K562 (cell line): ENCODE data around the gene FAM174C. TPM values are rescaled to one million over a fixed set of nuclear protein-coding genes. Genes with fewer than 3 reads are reported as not detected.
A peak's percentile ranks its signal among the peaks of the same experiment; 100 is the strongest.

Source experiments
- ATAC-seq: fragments of 200-7000 bp; cut with Tn5 transposase; 3 replicates; pipeline ENCODE4 v1.9.1; 2020; ENCODE audit warnings: moderate library complexity
- BruUV-seq: library from RNA; stranded (reverse); fragments of 400-500 nt; replicated peaks from 2 replicates; lab custom pipeline; 2021; lab: Mats Ljungman, UMichigan
- CTCF ChIA-PET: fragments of 300-600 bp; formaldehyde crosslinking; extraction: SDS; loops from one replicate; lab custom pipeline; 2021; ENCODE audit warnings: low intra/inter-chr PET ratio; lab: Yijun Ruan, JAX
- POLR2A ChIA-PET: fragments of 300-600, 350-650 bp; sonication (Branson Sonifier 250); formaldehyde crosslinking; extraction: SDS; loops from one replicate; lab custom pipeline; 2021; ENCODE audit warnings: antibody characterized with exemption, inconsistent platforms; lab: Yijun Ruan, JAX
- DNase-seq, 4 experiments: peaks; one replicate each; pipeline versions ENCODE4 v3.0.0 to v3.0.0-alpha.2; 2011 to 2018; ENCODE audit warnings: low spot score in 3 of 4, mixed read lengths in 3 of 4; ENCODE audit errors: extremely low read depth in 1 of 4
- FAIRE-seq: peaks from 2 replicates; lab custom pipeline; 2011; peaks lifted over from hg19 to GRCh38; lab: Jason Lieb, UNC
- H2AFZ ChIP-seq: 2 replicates; pipeline ENCODE4 v1.6.0; 2011; ENCODE audit warnings: low read depth, low read length, control low read depth, inconsistent platforms
- H3K27ac ChIP-seq: fragments of 200-600 bp; 3 replicates; pipeline ENCODE4 v1.8.0; 2011; ENCODE audit warnings: low read depth, mild to moderate bottlenecking, control low read depth, inconsistent platforms, low read length, moderate library complexity, mixed read lengths; ENCODE audit errors: extremely low read depth
- H3K27me3 ChIP-seq, 2 experiments: fragments of 300-600 bp in 1 of 2; 2 replicates in 1 of 2; 3 replicates in 1 of 2; pipeline versions ENCODE4 v1.6.0 to v1.8.0; 2011; ENCODE audit warnings: inconsistent platforms in 2 of 2, low read length in 2 of 2, mild to moderate bottlenecking in 1 of 2, mixed read lengths in 1 of 2, moderate library complexity in 1 of 2; ENCODE audit not compliant: control insufficient read depth in 2 of 2, insufficient read depth in 2 of 2
- H3K36me3 ChIP-seq: fragments of 300-600 bp; 3 replicates; pipeline ENCODE4 v1.8.0; 2011; ENCODE audit warnings: mild to moderate bottlenecking, low read length, inconsistent platforms; ENCODE audit not compliant: control insufficient read depth, insufficient read depth
- H3K4me1 ChIP-seq, 2 experiments: fragments of 200-600 bp in 1 of 2; replicated peaks in 1 of 2; 2 replicates in 1 of 2; 3 replicates in 1 of 2; pipeline versions ENCODE4 v1.5.1 to v1.8.0; 2011; ENCODE audit warnings: inconsistent platforms in 2 of 2, low read length in 2 of 2, mild to moderate bottlenecking in 1 of 2, mixed read lengths in 1 of 2, moderate library complexity in 1 of 2; ENCODE audit not compliant: control insufficient read depth in 2 of 2, insufficient read depth in 2 of 2
- H3K4me2 ChIP-seq: 2 replicates; pipeline ENCODE4 v1.6.1; 2011; ENCODE audit warnings: low read length, control low read depth, inconsistent platforms, mixed read lengths; ENCODE audit not compliant: insufficient read depth
- H3K4me3 ChIP-seq: fragments of 200-600 bp; sonication (generic), shearing (Covaris generic); 2 replicates; pipeline ENCODE4 v1.5.1; 2016; ENCODE audit warnings: control low read depth, inconsistent platforms
- H3K79me2 ChIP-seq: fragments of 200-600 bp; 3 replicates; pipeline ENCODE4 v1.8.0; 2011; ENCODE audit warnings: low read length, inconsistent platforms; ENCODE audit not compliant: control insufficient read depth, insufficient read depth
- H3K9ac ChIP-seq, 2 experiments: 2 replicates each; pipeline versions ENCODE4 v1.6.0 to v1.6.1; 2011; ENCODE audit warnings: low read depth in 2 of 2, low read length in 2 of 2, control low read depth in 1 of 2, inconsistent platforms in 1 of 2, mild to moderate bottlenecking in 1 of 2, mixed read lengths in 1 of 2; ENCODE audit not compliant: insufficient read depth in 1 of 2
- H3K9me1 ChIP-seq: one replicate; pipeline ENCODE4 v1.6.0; 2011; ENCODE audit warnings: inconsistent platforms, mild to moderate bottlenecking, low read length, moderate library complexity; ENCODE audit not compliant: control insufficient read depth, insufficient read depth
- H3K9me3 ChIP-seq: replicated peaks from 2 replicates; pipeline ENCODE4 v1.5.1; 2011; ENCODE audit warnings: low read depth, low read length, inconsistent platforms; ENCODE audit not compliant: control insufficient read depth, insufficient read depth
- H4K20me1 ChIP-seq: replicated peaks from 2 replicates; pipeline ENCODE4 v1.6.1; 2011; ENCODE audit warnings: low read length, inconsistent platforms, mixed read lengths; ENCODE audit not compliant: control insufficient read depth, insufficient read depth
- CBX8 ChIP-seq: fragments of 200-600 bp; sonication (generic); IDR thresholded peaks from 2 replicates; pipeline ENCODE4 v1.6.1; 2012; ENCODE audit warnings: borderline replicate concordance, mixed run types, low read depth, mild to moderate bottlenecking, moderate library complexity, mixed read lengths, low read length, control low read depth, inconsistent platforms; ENCODE audit not compliant: poor library complexity, severe bottlenecking; ENCODE audit errors: extremely low read depth
- CTCF ChIP-seq, 3 experiments: IDR thresholded peaks in 2 of 3; conservative IDR thresholded peaks in 1 of 3; 2 replicates each; pipeline ENCODE4 v1.5.1; 2011 to 2012; ENCODE audit warnings: low read length in 3 of 3, mild to moderate bottlenecking in 3 of 3, control low read depth in 2 of 3, improper control_type of control experiment in 1 of 3, inconsistent platforms in 1 of 3, low read depth in 1 of 3, mixed read lengths in 1 of 3, moderate library complexity in 1 of 3; ENCODE audit not compliant: insufficient read depth in 2 of 3
- CXXC5 ChIP-seq: fragments of 250-450 bp; sonication (Bioruptor Pico); IDR thresholded peaks from 2 replicates; pipeline ENCODE4 v1.8.0; 2022; ENCODE audit warnings: inconsistent platforms, mild to moderate bottlenecking, moderate library complexity
- E2F6 ChIP-seq, 2 experiments: IDR thresholded peaks; 2 replicates each; pipeline ENCODE4 v1.6.1; 2011; ENCODE audit warnings: borderline replicate concordance in 1 of 2, control low read depth in 1 of 2, low read depth in 1 of 2, low read length in 1 of 2, mild to moderate bottlenecking in 1 of 2, mixed read lengths in 1 of 2, moderate library complexity in 1 of 2; ENCODE audit not compliant: insufficient read depth in 1 of 2, insufficient read length in 1 of 2, poor library complexity in 1 of 2, severe bottlenecking in 1 of 2; ENCODE audit errors: extremely low read depth in 1 of 2
- TSC22D4 ChIP-seq: fragments of 450-650 bp; IDR thresholded peaks from 2 replicates; pipeline ENCODE4 v1.6.1; 2016; ENCODE audit warnings: missing genetic modification characterization, missing biosample characterization, control low read depth
- UBTF ChIP-seq, 2 experiments: IDR thresholded peaks; 2 replicates each; pipeline ENCODE4 v1.6.1; 2012; ENCODE audit warnings: improper control_type of control experiment in 2 of 2, low read depth in 2 of 2, low read length in 2 of 2, borderline replicate concordance in 1 of 2
- ZBTB7A ChIP-seq: IDR thresholded peaks from 2 replicates; pipeline ENCODE4 v1.6.1; 2011; ENCODE audit warnings: low read depth, mild to moderate bottlenecking, low read length, moderate library complexity, borderline replicate concordance; ENCODE audit not compliant: control insufficient read depth
- WGBS: fragments of 100-300 bp; shearing (Covaris generic); methylation state at CpG from one replicate; pipeline ENCODE4 v1.1.6; 2016; ENCODE audit warnings: low coverage, mixed read lengths; ENCODE audit not compliant: insufficient coverage; ENCODE audit errors: missing lambda C conversion rate; 5-methylcytosine and 5-hydroxymethylcytosine counted together
- in situ Hi-C: fragments of 300-500 bp; cut with MboI; formaldehyde crosslinking; loops from 4 replicates; pipeline ENCODE4 v1.15.0; 2018; ENCODE audit warnings: inconsistent platforms, mixed read lengths
- intact Hi-C: fragments of 100-400 bp; cut with micrococcal nuclease; formaldehyde crosslinking; loops from 2 replicates; pipeline ENCODE4 v1.14.2; 2022
- polyA plus RNA-seq, 8 experiments: library from polyadenylated mRNA; depleted of rRNA in 4 of 8; stranded (reverse) in 5 of 8; unstranded in 3 of 8; fragments of >200 nt; fragmentation: Nextera tagmentation in 2 of 8; fragmentation: Illumina TruSeq in 1 of 8; extraction: Ambion mirVana in 2 of 8; extraction: Trizol in 1 of 8; gene quantifications; 2 replicates each; pipeline versions ENCODE4 v1.2.1 to v1.2.3, GENCODE V29; 2011 to 2014; ENCODE audit warnings: inconsistent platforms in 1 of 8, missing spikeins in 1 of 8
- total RNA-seq, 7 experiments: library from RNA; depleted of rRNA in 6 of 7; stranded (reverse); fragments of >200 nt in 6 of 7; fragmentation: Illumina TruSeq in 2 of 7; extraction: Trizol in 2 of 7; gene quantifications; 2 replicates each; pipeline versions ENCODE4 v1.2.1 to v1.2.3, GENCODE V29; 2011 to 2021; ENCODE audit warnings: low replicate concordance in 1 of 7

FAM174C gene
- total and polyA plus RNA-seq, 9 of the 15 experiments (the other 6 are each of a cell fraction or from before 2014, with no cell fraction given) = 0.66 to 89.6 (median 20.3) TPM

GRCh38 chr19:1285737-1286360 is 10.5 kb downstream of the FAM174C start, which contains the start of gene EFNA2:
TSS of gene EFNA2 (plus strand) at chr19:1285873. CDS start at chr19:1286169, 296 bp downstream.
- Histone ChIP-seq H3K4me3 (no peak within 1 kb of the TSS), H3K79me2 (no peaks in the 10 kb centered on the region), H3K36me3 (peaks cover 1% of the 10 kb centered on the region; the same call in 1 of the 3 replicates), H3K4me2 (no peak within 1 kb of the TSS; the same call in 1 of the 2 replicates), H3K27ac (no peak within 1 kb of the TSS), H3K9ac (peak within 1 kb of the TSS in 1 of 2 experiments; percentile 17; a peak in 2 of 4 replicates), H3K4me1 (peaks cover 0 to 84% of the 10 kb centered on the region in 2 experiments; a peak in 2 of 5 replicates), H2AFZ (no peak within 1 kb of the TSS), H4K20me1 (peaks cover 10% of the 10 kb centered on the region), H3K9me3 (no peaks in the 10 kb centered on the region), H3K27me3 (peaks cover 26 to 54% of the 10 kb centered on the region in 2 experiments; a peak in 4 of 5 replicates), H3K9me1 (no peaks in the 10 kb centered on the region)
- ATAC-seq = no peak
- intact Hi-C loops (no loop called here), in situ Hi-C loops (no loop called here)
- no TSS peak for BruUV-seq
- WGBS = 3% methylated on average over 7 of the region's 113 CpGs
- POLR2A ChIA-PET = interaction anchor here (1.4 to 1.5 kb wide), 2 partner anchors 10 to 17 kb away, joined by 5 to 6 read pairs; partner anchors contain the start of genes CIRBP and FAM174C
- TF ChIP-seq ZBTB7A = peak; percentile 82; the same call in 1 of the 2 replicates
- peak in 1 of 2 experiments; percentile 64 for TF ChIP-seq E2F6 (IDR thresholded peaks at IDR 0.05; ENCODE audit: borderline replicate concordance in 1 of 2, extremely low read depth in 1 of 2, insufficient read depth in 1 of 2, insufficient read length in 1 of 2, low read depth in 1 of 2, low read length in 1 of 2, poor library complexity in 1 of 2, severe bottlenecking in 1 of 2)
- TF ChIP-seq CBX8 = no peak
- TF ChIP-seq UBTF (IDR thresholded peaks at IDR 0.05; ENCODE audit: borderline replicate concordance in 1 of 2, low read depth in 2 of 2, low read length in 2 of 2) = 0 out of 4 replicates have a peak, but pooled peaks of 1 of the 2 experiments have one; percentile 36
- TF ChIP-seq CXXC5 (CRISPR knock-in tag) = peak; percentile 43; the same call in 1 of the 2 replicates
- TF ChIP-seq CTCF (IDR thresholded peaks at IDR 0.05 in 2 of 3, conservative IDR thresholded peaks at IDR 0.05 in 1 of 3; ENCODE audit: insufficient read depth in 2 of 3, low read depth in 1 of 3, low read length in 3 of 3) = peak in 1 of 3 experiments; percentile 7; a peak in 1 of 6 replicates
- no peak for TF ChIP-seq TSC22D4 (tag)
- DNase-seq = peak in 3 of 4 experiments; percentile 34 to 75 (median 70)
- no peak for FAIRE-seq
- CTCF ChIA-PET = interaction anchor here (0.6 kb wide), 1 partner anchor 481 kb away, joined by 3 read pairs; no protein-coding TSS in a partner anchor
